ENCODE measurements around the gene OPTC. TPM values are rescaled to one million over a fixed set of nuclear protein-coding genes. Genes with fewer than 3 reads are reported as not detected.

The OPTC gene
- total RNA-seq, 1 experiment from 2014 or later: not detected

- no peak overlapping the region for H3K4me3 ChIP-seq (replicated peaks in 1 of 2; ENCODE audit: low read depth in 1 of 2, low read length in 2 of 2)
- no peak for ATAC-seq
- H3K27ac ChIP-seq (ENCODE audit: low read depth, low read length): no peak overlapping the region
- H3K36me3 ChIP-seq (ENCODE audit: control insufficient read depth in 1 of 2, insufficient read depth in 2 of 2, low read length in 2 of 2): no peaks in the 10 kb centered on the region
- no peaks in the 10 kb centered on the region for H3K79me2 ChIP-seq (ENCODE audit: insufficient read depth, low read length)
- H3K4me1 ChIP-seq (ENCODE audit: control insufficient read depth in 1 of 2, insufficient read depth in 2 of 2, low read length in 2 of 2): peaks cover 7 to 13% of the 10 kb centered on the region in 2 experiments
- H3K9ac ChIP-seq (ENCODE audit: low read length): no peak overlapping the region
- RAD21 ChIA-PET (ENCODE audit: low non-redundant PET in 1 of 2, low total read pairs in 2 of 2, uncharacterized antibody in 2 of 2, unreplicated experiment in 2 of 2): no interaction called here
- POLR2A ChIA-PET: no interaction called here
- H3K9me3 ChIP-seq (ENCODE audit: control insufficient read depth in 1 of 2, insufficient read depth in 1 of 2, low read depth in 1 of 2, low read length in 2 of 2): no peaks in the 10 kb centered on the region
- H2AFZ ChIP-seq (ENCODE audit: low read depth, low read length, poor library complexity, severe bottlenecking): no peak overlapping the region
- no peak for TF ChIP-seq REST (IDR thresholded peaks at IDR 0.05; ENCODE audit: low read depth)
- no peak for TF ChIP-seq POLR2AphosphoS5 (IDR thresholded peaks at IDR 0.05; ENCODE audit: low read depth, low read length)
- no peak for TF ChIP-seq CBX3 (IDR thresholded peaks at IDR 0.05; ENCODE audit: low read depth)
- no peak for TF ChIP-seq MAX (IDR thresholded peaks at IDR 0.05)
- TF ChIP-seq ELF1 (IDR thresholded peaks at IDR 0.05; ENCODE audit: borderline replicate concordance, low read depth): no peak
- no peak for TF ChIP-seq CEBPB (IDR thresholded peaks at IDR 0.05; ENCODE audit: low read depth)
- no peak for TF ChIP-seq SRF (IDR thresholded peaks at IDR 0.05; ENCODE audit: low read depth)
- no peak for TF ChIP-seq ZBTB33 (IDR thresholded peaks at IDR 0.05; ENCODE audit: extremely low read depth, insufficient replicate concordance, low read length)
- no peak for TF ChIP-seq RAD21 (IDR thresholded peaks at IDR 0.05; ENCODE audit: low read depth)
- no peak for TF ChIP-seq ATF3 (IDR thresholded peaks at IDR 0.05)
- TF ChIP-seq EZH2phosphoT487 (IDR thresholded peaks at IDR 0.05; ENCODE audit: borderline replicate concordance): no peak
- no peak for TF ChIP-seq JUND (IDR thresholded peaks at IDR 0.05)
- no peak for TF ChIP-seq ZFX (IDR thresholded peaks at IDR 0.05)
- TF ChIP-seq CTCF (IDR thresholded peaks at IDR 0.05 in 2 of 3, conservative IDR thresholded peaks at IDR 0.05 in 1 of 3; ENCODE audit: borderline replicate concordance in 1 of 3, insufficient read depth in 1 of 3, low read depth in 2 of 3, low read length in 2 of 3): no peak
- no peak for TF ChIP-seq SP1 (IDR thresholded peaks at IDR 0.05; ENCODE audit: low read depth)
- no peak for TF ChIP-seq ZNF274 (IDR thresholded peaks at IDR 0.05; ENCODE audit: low read depth, low read length)
- no peak for TF ChIP-seq SIN3A (IDR thresholded peaks at IDR 0.05; ENCODE audit: low read depth)
- TF ChIP-seq YY1 (IDR thresholded peaks at IDR 0.05; ENCODE audit: extremely low read depth, insufficient replicate concordance, low read depth, low read length): no peak
- no peak for TF ChIP-seq FOSL1 (IDR thresholded peaks at IDR 0.05; ENCODE audit: low read depth)
- no peak for TF ChIP-seq POLR2A (IDR thresholded peaks at IDR 0.05; ENCODE audit: borderline replicate concordance, extremely low read depth, insufficient read depth, insufficient read length)
- no peaks in the 10 kb centered on the region for H3K9me2 ChIP-seq (ENCODE audit: insufficient read depth)
- no peak overlapping the region for H3K4me2 ChIP-seq (ENCODE audit: low read length)
- no peaks in the 10 kb centered on the region for H4K20me1 ChIP-seq (ENCODE audit: insufficient read depth)
- CTCF ChIA-PET: no interaction called here
- no TSS peak for BruUV-seq (replicated peaks)
- no peaks in the 10 kb centered on the region for H3K27me3 ChIP-seq (ENCODE audit: insufficient read depth, low read length)
- DNase-seq (ENCODE audit: low read depth, low spot score): no peak
- intact Hi-C loops (cut with micrococcal nuclease): no loop called here
These were observed 52.3 kb downstream of the OPTC start for GRCh38 chr1:203546274-203546673.
